Activated CD8-positive, alpha-beta memory T cell treated with anti-CD3 and anti-CD28 coated beads, Interleukin-2, amount 50 U/mL, for 24 hours (primary cell): ENCODE results near the gene SDK1.
"Not testable (repeated sequence)": the region's sequence is repeated elsewhere in the genome, so short reads cannot be mapped to it uniquely, and the experiment has no call there.

Experiments used
- DNase-seq: peaks from one replicate; pipeline ENCODE4 v3.0.0-alpha.2; 2020; ENCODE audit errors: extremely low read depth

The SDK1 gene

DNA sequence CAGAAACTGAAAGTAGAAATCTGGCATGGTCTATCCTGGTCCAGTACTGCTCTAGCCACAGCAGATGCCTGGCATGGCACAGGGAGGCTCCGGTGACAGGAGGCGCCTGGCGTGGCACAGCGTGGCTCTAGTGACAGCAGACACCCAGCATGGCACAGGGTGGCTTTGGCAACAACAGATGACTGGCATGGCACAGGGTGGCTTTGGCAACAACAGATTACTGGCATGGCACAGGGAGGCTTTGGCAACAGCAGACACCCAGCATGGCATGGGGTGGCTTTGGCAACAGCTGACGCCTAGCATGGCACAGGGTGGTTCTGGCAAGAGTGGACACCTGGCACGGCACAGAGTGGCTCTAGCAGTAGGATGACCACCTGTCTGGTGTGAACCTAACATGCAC, 900.5 kb downstream of the SDK1 start:
- no peak for DNase-seq

DNA sequence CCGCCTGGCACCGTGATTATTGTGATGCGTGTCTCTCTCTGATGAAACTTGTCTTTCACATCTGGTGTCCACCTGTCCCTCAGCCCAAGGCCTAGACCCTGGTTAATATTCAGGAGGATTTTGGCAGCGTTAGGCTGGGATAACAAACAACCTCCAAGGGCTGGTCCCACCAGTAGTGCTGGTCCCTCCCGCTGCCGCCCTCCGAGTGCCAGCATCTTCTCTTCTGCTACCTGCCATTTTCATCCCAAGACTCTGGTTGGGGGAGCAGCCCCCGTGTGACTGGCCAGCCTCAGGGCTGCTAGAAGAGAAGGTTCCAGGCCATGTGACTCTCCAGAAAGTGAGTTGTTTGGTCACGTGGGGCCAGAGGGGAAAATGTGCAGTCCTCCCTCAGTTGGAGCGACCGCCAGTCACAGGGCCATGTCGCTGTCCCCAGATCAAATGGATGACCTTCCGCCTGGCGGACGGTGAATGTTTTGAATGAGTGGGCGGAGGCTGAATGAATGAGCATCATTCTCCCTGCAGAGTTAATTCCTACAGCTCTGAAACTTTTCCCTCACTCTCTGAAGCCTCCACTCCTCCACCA, 901.2 kb downstream of the SDK1 start:
- DNase-seq: no peak

DNA sequence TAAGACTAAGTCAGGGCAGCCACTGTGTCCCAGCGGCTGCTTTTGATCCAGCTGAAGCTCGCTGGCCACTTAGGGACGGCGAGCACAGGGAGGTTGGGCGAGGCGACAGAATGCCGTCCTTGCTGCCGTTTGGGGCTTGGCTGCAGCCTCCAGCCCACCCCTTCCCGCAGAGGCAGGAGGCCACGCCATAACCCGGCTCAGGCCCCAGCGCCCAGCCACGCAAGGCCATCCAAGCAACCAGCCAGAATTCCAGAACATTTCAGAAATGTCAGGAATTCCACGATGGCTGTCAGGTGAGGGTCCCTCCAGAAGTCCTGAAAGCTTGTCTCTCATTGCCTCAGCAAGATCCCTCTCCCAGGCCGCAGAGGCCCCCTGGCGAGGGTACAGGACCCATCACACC, 901.9 kb downstream of the SDK1 start:
- DNase-seq: no peak

DNA sequence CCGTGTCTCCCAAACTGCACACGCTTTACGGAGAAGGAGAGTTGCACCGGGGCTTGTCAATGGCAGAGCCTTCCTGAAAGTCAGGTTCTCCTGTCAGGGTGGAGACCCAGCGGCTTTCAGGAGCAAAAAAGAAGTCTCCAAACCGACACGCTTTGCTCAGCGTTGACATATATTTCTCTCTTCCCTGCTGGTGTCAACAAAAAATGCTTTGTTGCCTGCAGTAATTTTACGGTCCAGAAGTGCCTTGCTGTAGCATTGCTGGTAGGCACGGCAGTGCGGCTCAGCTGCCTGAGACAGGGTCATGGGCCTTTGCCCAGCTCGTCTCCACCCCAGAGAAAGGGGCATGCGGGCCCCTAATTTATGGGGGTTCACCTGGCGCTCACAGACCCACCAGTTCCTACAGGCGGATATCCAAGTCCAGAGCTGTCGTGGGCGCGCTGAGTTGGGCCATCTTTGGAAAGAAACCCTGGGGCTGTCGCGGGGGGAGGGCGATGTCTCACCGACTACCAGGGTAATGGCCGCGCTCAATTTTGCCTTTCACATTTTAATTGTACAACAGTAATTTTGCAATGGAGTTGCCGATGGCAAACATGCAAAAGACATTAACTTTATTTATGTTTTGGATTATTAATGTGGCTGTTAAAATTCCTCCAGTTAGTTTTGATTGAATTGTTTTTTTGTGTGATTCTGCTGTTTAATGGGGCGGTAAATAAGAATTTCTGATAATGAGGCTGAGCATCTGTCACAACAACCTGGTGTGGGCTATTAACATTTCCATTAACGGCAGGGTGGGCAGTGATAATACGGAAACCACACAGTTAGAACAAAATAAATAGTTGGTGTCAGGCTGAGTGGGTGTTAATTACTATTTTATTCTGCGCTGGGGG, 902.8 kb downstream of the SDK1 start:
- DNase-seq: no peak

DNA sequence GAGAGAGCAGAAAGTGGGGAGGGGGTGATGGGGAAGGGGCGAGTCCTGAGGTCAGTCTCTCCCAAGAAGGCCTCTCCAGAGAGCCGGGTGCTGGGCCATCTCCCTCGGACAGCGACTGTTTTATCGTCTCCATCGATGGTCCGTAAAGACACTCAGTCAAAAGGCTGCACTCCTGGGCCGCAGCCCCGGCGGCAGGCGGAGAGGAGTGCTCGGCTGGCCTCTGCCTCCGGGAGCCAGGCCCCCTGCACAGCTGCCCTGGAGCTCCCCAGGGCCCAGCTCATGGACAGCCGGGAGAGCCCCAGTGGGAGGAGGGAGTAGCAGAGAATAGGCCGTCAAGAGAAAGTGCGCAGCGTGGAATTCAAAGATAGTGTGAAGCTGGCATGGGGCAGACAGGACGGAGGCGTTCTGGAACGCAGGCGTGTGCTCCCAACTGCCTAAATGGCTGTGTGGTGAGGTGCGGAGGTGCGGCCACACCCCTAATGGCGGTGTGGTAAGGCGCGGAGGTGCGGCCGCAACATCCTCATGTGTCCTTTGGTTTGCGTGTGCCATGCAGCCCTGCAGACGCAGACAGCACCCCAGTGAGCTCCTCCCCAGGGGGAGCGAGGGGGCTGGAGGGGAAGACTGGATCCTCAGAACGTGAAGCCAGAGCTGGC, 903.6 kb downstream of the SDK1 start:
- no peak for DNase-seq

DNA sequence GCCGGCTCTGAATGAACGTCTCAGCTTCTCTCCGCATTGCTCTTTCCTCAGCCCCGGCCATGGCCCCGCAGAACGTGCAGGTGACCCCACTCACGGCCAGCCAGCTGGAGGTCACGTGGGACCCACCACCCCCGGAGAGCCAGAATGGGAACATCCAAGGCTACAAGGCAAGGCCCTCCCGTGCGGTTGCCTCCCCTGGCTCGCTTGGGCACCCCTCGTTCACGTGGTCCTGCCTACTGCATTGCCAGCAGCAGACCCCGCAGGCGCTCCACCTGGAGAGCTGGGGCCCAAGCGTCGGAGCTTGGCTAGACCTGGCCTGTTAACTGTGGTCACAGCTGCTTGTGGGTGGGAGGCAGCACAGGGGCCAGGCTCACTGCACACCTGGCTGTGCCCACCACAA, 904.8 kb downstream of the SDK1 start:
- DNase-seq: no peak

DNA sequence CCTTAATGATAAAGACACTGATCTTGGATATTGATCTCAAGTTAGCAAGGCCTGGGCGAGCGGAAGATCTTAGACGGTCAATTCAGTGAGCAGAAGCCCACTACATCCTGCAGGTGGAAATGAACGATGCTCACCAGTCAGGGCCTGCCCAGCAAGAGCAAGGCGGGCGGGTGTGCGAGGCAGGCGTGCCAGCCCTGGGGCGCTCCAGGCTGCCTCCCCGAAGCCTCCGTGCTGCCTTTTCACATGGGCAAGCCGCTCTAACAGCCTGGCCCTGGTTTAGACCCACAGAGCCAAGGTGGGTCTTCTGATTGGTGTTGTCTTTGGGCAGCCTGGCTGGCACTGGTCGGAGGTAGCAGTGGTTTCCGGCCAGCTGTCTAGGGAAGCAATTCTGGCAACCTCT, 906.0 kb downstream of the SDK1 start:
- no peak for DNase-seq

DNA sequence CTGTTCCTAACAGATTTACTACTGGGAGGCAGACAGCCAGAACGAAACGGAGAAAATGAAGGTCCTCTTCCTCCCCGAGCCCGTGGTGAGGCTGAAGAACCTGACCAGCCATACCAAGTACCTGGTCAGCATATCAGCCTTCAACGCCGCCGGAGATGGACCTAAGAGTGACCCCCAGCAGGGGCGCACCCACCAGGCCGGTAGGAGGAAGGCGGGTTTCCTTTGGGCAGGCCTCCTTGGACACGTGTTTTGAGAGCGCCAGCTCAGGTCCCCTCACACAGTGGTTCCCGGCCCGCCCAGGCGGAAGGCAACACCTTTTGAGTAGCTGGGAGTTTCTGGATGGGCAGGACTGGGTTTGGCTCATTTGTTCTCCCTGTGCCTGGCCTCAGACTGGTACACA, 907.0 kb downstream of the SDK1 start:
- DNase-seq: no peak

DNA sequence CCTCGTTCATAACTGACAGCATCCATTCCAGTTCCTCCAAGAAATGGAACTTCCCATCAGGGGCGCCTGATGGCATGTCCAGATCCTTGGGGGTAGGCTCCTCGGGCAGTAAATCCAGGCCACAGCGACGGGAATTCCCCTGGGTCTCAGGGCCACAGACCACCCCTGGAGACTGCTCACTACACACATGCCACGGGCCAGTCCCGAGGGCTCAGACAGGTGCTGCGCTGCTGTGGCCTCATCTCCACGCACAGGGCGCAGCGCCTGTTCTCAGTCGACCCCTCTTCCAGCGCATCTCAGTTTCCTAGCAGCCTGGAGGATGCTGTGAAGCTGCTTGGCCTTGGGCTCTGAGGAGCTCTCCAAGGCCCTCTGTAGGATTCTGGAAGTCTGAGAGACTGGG, 907.5 kb downstream of the SDK1 start:
- DNase-seq: no peak

DNA sequence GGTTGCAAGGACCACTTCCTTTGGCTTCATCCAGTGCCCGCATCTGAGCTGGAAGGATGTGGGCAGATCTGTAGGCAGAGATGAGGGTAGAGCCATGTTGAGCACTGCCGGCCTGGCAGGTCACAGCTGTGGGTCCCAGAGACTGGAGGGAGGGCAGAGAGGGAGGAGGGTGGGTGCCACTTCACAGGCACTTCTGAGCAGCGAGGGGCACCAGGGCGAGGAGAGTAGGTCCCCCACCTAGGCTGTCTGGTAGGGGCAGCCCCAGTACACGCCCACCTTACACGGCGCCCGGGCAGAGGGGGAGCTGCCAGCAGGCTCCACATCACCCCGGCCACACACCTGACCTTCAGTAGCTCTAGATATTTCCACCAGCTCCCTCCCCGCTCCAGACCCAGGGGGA, 908.1 kb downstream of the SDK1 start:
- DNase-seq: no peak

DNA sequence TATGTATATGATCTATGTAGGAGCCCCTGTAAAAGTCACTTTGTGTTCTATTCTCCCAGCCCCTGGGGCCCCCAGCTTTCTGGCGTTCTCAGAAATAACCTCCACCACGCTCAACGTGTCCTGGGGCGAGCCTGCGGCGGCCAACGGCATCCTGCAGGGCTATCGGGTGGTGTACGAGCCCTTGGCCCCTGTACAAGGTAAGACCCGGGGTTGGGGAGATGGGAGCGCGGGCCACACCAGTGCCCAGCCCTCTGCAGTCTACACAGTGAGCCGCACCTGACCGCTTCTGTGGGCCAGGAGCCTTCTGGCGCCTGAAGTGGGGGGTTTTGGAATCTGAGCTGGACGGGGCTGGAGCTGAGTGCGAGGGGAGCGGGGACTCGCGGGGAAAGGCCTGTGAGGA, 908.9 kb downstream of the SDK1 start:
- DNase-seq: no peak

DNA sequence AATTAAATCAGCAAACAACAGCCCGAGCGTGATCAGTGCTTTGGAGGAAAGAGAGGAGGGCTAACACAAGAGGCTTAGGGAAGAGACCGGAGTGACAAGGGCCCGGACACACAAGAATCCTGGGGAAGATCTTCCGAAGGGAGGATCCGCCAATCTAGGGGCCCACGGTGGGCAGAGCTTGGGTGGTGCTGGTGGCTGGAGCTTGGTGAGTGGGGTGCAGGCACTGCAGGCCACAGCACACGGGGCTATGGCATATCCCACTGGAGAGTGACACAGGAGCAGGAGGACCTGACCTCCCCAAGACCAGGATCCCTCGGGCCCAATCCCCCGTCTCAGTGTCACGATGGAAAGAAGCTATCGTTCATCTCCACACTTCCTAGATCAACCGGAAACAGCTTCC, 909.8 kb downstream of the SDK1 start:
- no peak for DNase-seq

DNA sequence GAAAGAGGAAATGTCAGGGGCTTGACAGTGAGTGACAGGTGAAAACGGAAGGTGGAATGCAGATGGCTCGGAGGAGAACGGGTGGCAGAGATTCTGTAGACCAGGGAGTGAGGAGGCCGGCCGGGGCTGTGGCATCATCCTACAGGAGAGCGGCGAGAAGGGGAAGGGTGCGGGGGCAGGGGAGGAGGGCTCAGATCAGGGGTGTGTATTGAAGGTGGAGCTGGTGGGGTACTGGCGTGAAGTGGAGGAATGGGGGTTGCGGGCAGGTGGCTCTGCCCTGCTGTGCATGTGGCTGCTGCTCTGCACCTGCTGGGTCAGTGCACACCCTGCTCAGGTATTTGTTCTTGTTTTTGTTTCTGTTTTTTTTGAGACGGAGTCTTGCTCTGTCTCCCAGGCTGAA, 910.2 kb downstream of the SDK1 start:
- no peak for DNase-seq

DNA sequence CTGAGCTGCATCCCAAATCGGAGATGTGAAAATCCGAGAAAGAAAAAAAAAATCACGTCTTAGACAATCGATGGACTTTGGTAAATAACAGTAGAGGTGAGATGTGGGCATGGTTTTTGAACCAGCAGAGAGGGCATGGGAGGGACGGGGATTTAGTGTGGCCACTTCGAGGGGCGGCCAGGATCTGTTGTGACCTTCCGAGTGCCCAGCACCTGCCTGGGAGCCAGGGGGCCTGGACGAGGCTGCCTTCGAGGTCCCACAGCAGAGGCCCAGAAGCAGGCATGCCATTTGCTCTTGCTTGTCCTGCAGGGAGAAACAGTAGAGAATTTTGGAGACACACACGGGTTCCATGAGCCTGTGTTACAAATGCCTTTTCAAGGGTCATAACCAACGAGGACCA, 911.3 kb downstream of the SDK1 start:
- no peak for DNase-seq

DNA sequence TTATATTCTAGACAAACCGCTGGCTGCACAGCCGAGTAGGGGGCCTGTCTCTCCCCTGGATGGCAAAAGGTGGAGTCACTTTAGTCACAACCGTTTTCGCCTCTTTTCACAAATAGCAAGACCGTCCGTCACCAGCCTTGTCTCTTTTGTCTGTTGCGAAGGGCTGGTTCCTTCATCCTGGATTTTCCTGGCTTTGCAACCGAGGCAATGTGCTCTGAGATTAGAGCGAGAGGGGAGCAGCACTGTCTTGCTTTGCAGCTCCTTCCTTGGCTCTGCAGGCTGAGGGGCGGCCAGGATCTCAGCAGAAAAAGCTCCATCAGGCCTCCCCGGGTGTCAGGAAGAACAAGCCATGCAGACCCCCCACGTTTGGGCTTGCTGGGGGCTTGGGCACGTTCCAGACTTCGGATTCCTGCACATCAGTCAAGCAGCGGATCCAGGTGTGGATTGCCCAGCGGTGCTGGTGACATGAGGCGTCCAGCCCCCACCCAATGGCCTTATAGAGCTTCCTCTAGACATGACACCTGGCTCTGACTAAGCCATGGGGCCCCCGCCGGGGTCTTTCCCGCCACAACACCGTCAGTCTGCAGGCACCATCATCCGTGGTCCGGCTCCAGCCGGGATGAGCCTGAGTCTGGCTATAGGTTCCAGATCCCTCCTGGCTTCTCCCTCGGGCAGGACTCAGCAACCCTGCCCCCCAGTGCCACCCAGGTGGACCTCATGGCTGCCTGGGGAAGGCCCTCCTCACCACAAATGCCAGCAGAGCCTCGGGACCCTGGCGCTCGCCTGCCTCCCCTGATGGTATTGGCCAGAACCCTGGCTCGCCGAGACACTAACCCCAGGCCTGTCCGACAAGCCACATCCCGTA, 913.5 kb downstream of the SDK1 start:
- DNase-seq: no peak

DNA sequence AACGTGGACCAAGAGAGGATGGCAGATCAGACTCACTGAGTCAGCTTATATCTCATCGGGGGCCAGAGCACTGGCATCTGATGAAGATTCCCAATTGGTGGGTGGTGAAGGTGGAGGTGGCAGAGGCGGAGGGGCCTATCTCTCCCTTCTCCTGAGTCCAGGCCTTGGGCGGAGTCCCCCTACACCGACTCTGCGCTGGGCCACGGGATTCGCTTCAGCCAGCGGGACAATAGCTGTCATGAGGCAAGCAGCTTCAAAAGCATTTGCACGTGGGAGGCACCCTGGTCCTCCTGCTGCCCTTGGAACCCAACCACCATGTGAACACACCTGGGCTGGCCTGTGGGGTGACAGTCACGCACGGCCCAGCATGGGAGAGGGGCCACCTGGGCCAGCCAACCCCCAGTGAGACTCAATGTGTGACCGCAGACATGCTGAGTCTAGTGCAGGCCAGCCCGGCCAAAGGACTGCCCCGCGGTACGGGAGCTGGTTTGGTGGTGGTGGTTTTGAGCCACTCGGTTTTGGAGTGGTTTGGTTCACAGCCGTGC, 914.2 kb downstream of the SDK1 start:
- no peak for DNase-seq

DNA sequence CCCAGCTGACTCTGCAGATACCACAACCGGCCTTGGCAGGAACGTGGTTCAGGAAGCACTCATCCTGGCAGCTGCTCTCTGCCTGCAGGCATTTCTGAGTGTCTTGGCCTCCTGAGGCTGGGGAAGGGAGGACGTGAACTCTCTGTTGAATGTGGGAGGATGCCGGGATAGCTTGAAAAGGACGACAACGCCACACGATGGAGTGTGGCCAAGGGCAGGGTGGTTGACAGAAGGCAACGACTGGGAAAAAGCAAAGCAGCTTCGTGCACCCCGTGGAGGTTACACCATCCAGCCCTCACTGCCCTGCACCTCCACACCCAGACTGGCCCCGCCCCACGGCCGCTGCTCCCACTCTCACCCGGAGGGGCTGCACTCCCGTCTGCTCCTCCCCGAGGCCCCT, 915.0 kb downstream of the SDK1 start:
- no peak for DNase-seq

DNA sequence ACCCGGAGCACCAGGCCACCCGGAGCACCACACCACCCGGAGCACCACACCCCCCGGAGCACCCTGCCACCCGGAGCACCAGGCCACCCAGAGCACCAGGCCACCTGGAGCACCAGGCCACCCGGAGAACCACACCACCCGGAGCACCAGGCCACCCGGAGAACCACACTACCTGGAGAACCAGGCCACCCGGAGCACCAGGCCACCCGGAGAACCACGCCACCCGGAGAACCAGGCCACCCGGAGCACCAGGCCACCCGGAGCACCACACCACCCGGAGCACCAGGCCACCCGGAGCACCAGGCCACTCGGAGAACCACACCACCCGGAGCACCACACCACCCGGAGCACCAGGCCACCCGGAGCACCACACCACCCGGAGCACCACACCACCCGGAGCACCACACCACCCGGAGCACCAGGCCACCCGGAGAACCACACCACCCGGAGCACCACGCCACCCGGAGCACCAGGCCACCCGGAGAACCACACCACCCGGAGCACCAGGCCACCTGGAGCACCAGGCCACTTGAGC, 916.1 kb downstream of the SDK1 start:
- not testable (repeated sequence) for DNase-seq

DNA sequence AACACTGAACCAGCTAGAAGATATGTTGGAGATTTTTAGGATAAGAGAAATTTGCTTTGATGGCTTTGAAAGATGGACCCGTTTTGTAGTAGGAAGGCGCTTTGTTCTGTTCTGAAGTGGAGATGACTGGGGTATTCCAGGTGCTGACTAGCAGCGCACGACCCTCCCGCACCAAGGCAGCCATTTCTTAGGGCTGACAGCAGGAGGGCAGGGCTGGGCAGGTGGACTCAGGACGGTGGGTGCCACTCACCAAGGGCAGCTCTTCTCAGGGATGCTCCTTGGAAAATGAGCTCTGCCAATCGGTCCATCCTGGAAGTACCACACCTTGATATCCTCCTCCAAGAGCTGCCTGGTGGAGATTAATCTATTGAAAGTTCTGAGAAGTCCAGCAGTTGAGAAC, 917.4 kb downstream of the SDK1 start:
- DNase-seq: no peak

DNA sequence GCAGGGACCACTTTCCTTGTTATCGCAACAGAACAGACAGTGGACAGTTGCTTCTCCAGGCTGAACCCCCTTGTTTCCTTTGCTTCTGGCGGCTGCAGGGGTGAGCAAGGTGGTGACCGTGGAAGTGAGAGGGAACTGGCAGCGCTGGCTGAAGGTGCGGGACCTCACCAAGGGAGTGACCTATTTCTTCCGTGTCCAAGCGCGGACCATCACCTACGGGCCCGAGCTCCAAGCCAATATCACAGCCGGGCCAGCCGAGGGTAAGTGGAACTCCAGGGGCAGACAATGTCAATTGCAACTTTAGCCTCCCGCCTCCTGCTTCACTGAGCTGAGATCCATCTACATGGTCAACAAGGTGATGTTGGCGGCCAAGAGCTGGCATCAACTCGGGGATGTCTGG, 919.0 kb downstream of the SDK1 start:
- no peak for DNase-seq

DNA sequence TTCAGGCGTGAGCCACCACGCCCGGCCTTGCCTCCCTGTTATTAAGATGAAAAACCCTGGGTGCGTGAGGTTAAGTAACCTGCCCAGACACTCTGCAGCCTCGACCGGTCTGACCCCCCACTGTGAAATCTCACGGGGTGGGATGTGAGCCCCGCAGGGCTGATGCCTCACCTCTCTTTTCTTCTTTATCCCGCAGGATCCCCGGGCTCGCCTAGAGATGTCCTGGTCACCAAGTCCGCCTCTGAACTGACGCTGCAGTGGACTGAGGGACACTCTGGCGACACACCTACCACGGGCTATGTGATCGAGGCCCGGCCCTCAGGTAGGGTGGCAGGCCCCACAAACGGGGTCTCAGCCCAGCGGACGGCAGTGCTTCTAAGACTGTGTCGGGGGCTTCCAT, 920.0 kb downstream of the SDK1 start:
- DNase-seq: no peak

DNA sequence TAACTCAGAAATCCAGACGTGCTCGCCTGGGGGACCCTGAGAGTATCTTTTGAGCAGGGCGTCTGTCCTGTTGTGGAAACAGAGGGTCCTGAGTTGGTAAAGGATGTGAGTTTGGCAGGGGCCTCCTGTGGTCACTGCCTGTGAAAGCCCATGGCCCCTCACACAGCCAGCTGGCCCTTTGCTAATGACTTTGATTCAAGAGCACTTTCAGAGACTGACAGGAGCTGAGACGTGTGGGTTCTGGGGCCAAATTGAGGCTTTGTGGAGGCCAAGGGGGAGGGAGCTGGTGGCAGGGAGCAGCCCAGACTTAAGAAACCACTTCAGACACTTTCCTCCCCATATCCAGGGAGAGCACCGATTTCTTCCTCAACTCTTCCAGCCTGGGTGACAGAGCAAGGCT, 921.6 kb downstream of the SDK1 start:
- DNase-seq: no peak
